NCI-H187 (cell line): Measurements from ENCODE around the gene TMEM178B.

Source experiments
- DNase-seq, 2 experiments: peaks; one replicate each; lab custom pipeline; 2025; lab: John Stamatoyannopoulos, UW

TMEM178B gene

DNA sequence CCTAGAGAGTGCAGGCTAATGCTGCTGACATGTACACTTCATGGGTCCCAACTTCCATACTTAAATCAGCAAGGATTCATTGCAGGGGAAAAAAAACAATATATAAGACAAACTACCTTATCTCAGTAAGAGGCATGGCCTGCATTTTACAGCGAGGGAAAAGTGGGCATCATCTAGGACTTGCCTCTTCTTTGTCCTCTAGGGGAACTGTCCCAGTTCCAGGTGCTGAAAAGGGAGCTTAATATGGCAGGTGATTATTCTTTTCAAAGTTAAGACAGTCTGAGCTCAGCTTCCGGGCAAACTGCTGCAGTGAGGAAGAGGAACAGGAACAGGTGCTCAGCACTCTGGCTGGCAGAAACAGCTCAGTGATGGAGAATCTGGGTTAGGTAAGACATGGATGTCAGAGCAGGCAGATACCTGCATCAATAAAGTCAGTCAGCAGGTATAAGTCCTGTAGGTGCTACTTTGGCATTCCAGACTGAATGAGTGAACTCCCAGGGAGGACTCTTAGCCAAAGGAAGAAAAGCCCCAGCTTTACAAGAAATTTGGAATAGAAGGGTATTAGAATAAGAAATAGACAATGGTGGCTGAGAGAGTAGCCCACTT is 147.2 kb downstream of the TMEM178B start:
- DNase-seq, result no peak

DNA sequence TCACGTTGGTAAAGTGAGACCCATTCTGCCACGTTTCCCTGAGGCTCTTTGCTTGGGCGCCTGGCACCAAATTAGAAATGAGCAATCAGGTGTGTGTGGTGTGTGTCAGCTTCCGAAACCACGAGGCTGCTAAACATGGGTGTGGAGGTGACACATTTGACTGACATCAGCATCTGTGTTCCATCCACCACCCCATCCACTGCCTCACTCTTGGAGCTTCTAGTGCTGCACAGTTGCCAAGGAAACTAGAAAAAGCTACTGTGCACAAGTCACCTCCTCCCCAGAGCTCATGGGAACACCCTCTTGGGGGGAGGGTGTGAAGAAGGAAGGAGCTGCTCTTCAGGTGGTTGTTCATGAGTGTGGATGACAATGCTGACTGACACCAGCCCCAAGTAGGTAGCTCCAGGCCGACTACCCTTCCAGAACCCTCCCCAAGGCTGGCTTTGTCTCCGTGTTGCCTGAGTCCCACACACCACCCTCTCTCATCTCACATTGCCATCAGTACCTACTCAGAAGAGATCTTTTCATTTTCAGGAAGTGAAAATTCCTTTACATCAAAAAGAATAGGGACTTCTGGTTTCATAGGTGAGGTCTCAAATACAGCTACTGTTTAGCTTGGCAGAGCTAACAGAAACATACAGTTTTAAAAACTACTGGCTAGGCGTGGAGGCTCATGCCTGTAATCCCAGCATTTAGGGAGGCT is 152.2 kb downstream of the TMEM178B start:
- no peak for DNase-seq

DNA sequence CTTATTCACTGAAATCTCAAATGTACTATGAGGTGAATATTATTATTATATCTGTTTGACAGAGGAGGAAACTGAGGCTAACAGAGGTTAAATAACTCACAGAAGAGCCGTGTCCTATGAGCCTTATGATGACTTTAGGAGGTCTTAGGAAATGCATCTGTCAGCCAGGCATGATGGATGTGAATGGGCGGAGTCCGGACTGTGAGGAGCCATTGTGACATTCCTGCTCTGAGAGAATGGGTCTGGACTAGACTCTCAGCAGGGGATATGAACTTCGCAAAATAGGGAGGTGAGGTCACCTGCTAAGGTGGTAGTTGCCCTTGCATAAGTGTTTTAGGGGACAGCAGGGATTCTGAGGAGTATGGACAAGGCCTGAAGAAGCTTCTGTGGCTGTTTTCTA is 153.6 kb downstream of the TMEM178B start:
- peak in 1 of 2 experiments; percentile 28 for DNase-seq

- no peak for DNase-seq
Measured at GRCh38 chr7:141228482-141228881, 154.6 kb downstream of the TMEM178B start.

DNA sequence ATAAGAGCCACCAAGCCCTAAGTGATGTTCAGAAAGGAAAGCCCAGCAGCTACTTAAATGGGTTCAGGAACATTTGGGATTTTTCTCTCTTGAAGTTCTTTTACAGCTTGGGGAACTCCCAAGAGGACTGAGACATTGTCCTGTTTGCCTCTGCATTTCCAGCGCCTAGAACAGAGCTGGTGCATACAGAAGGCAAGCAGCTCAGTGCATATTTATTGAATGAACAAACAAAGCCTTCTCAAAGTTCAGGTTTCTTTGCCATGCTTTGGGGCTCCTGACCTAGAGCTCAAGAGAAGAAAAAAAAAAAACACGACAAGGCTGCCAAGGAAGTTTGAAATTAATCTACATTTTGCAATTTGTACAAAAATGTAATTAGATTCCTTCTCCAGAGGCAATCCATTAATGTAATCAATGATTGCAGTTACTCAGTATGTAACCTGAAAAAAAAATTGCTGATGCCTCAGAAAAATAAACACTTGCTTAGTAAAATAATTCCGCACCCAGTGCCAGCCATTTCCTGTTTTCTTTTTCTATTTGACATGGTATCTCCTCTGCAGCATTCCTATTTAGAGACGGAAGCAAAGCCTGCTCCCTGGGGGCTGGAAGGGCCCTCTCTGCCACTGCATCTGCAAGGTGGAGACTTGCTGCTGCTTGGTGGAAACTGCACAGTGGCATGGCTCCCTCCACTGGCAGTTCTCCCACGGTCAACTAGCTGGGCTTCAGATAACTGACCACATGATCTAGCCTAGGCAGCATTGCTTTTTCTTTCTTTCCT is 157.3 kb downstream of the TMEM178B start:
- no peak for DNase-seq

DNA sequence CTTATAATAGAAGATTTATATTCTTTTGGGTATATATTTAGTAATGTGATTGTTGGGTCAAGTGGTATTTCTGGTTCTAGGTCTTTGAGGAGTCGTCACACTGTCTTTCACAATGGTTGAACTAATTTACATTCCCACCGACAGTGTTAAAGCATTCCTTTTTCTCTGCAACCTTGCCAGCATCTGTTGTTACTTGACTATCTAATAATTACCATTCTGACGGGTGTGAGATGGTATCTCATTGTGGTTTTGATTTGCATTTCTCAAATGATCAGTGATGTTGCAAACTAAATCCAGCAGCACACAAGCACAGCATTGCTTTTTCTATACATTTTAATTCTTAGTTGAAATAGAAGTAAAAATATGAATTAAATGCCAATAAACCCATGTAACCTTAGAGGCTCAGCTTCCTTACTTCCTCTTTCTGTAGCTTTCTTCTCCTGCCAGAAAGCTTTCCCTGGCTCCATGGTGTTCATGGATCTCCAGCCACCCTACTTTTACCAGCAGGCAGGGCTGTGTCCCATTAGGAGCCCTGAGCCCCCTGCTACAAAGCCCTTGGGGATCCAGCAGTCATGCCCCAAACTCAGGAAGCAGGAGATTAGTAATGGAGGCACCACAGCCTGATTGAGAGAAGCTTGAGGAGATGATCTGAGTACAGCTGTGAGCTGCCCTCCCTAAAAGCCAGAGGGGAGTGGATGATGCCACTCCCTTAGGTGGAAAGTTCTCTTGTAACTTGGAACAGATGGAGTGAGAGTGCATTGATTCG is 158.6 kb downstream of the TMEM178B start:
- no peak for DNase-seq

DNA sequence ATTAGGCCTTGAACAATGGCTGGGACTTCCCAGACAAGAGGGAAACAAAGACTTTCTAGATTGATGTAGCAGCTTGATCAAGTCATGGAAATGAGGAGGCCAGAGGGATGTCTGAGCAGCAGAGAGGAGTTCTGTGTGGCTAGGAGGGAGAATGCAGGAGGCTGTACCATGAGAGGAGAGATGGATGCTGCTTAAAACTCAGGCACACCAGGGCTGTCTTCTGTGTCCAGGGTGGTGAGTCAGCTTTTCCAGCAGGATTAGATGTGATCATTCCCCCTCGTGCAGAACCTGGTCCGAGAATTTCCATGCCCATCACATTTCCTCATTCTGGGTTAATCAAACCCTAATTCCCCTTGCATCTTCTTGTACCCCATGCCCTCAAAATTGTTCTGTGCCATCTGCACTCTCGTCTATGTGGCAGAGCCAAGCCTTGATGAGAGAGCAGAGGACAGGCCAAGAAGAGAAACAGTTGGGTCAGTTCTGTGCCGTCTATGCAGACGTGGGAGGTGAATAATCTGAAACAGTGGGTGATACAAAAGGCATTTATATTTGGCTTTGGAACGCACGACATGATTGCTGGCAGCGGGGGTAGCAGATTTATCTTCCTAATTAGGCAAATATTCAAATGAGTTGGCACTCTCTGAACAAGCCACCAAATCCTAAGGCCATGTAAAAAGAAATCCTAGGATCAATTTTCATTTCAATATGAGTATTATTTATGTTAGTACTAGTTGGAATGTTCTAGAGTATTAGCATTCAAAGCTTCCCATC is 160.7 kb downstream of the TMEM178B start:
- DNase-seq, result no peak

- no peak for DNase-seq
Measured at GRCh38 chr7:141235656-141236055, 161.8 kb downstream of the TMEM178B start.

GRCh38 chr7:141238596-141239243 is 164.9 kb downstream of the TMEM178B start:
- no peak for DNase-seq

DNA sequence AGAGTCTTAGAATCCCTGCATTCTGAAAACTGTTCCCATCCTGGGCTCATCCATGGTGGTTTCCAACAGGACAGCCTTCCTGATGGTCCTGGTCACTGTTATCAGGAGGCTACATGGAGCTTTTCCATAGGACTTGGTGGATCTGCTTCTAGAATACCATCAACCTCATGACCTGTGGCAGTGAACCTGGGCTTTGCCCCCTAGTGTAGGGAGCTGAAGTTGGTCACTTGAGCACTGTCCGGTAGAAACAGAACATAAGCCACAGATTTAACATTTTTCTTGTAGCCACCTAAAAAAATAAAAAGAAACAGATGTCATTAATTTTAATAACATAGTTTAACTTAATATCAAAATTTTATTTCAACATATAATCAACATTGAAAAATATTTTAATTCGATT is 165.8 kb downstream of the TMEM178B start:
- no peak for DNase-seq

GRCh38 chr7:141242568-141242967 is 168.7 kb downstream of the TMEM178B start:
- no peak for DNase-seq

GRCh38 chr7:141243368-141243767 is 169.5 kb downstream of the TMEM178B start:
- DNase-seq, result no peak

- no peak for DNase-seq
Measured at GRCh38 chr7:141244435-141244834, 170.6 kb downstream of the TMEM178B start.

DNA sequence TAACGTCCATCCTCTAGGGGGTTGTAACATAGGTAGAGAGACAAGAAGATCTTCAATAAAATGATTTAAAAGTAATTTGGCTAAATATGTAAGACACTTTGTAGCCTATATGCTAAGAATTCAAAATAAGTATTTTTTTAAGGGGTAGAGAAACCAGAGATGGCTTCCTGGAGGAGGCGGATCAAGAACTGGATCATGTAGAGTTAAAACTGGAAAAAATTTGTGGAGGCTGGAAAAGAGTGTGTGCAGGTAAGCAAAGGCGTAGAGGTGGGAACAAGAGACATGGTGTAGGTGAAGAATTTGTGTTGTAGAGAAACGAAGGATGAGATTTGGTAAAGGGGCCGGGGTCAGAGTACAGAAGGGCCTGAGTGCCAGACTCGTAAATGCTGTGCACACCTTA is 172.6 kb downstream of the TMEM178B start:
- DNase-seq, result no peak

DNA sequence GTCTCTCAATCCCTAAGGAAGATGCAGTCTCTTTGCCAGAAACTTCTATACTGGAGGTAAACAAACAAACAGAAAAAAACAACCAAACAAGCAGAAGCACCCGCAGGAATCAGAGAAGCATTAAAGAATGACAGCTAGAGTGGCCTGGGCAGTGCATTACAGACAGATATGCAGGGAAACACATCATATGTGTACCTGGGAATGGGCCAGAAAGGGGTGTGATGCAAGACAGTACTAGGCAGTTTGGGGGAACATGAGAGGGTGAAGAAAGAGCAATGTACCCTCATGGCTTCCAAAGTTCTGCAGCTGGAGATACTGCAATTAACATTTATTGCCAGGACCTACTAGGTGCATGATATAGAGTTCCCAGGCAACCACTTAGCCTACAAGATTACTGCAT is 177.3 kb downstream of the TMEM178B start:
- DNase-seq, result no peak

DNA sequence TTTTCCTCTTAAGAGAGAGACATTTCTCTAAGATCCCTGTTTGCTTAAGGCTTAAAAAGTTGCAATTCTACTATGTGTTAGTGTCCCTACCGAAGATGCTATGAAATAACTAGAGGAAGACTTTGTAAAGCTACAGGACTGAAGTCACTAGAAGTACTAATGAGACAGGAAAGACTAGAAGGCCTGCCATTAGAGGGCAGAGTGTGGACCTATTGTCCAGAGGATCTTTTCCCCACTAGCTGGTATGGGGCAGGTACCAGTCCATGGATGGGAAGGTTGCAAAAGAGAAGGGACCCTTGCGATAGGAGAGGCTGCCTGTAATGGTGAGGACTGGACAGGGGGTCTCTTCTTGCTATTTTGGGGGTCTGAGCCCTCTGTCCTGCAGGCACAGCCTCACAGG is 178.1 kb downstream of the TMEM178B start:
- no peak for DNase-seq

DNA sequence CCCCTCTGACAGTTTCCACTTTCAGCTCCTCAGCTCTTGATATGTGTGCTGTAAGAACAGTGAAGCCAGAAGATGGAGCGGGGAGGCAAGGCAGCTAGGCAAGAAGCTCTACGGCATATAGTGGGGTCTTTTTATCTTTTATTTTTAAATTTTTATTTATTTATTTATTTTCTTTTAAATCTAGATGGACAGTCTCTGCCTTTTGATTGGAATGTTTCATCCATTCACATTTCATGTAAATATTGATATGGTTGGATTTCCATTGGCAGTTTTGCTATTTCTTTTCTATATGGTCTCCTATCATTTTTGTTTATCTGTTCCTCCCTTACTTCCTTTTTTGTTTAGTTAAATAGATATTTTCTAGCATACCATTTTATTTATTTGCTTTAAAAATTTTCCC is 183.7 kb downstream of the TMEM178B start:
- DNase-seq, result no peak

- DNase-seq, result no peak
Measured at GRCh38 chr7:141258559-141258958, 184.7 kb downstream of the TMEM178B start.

DNA sequence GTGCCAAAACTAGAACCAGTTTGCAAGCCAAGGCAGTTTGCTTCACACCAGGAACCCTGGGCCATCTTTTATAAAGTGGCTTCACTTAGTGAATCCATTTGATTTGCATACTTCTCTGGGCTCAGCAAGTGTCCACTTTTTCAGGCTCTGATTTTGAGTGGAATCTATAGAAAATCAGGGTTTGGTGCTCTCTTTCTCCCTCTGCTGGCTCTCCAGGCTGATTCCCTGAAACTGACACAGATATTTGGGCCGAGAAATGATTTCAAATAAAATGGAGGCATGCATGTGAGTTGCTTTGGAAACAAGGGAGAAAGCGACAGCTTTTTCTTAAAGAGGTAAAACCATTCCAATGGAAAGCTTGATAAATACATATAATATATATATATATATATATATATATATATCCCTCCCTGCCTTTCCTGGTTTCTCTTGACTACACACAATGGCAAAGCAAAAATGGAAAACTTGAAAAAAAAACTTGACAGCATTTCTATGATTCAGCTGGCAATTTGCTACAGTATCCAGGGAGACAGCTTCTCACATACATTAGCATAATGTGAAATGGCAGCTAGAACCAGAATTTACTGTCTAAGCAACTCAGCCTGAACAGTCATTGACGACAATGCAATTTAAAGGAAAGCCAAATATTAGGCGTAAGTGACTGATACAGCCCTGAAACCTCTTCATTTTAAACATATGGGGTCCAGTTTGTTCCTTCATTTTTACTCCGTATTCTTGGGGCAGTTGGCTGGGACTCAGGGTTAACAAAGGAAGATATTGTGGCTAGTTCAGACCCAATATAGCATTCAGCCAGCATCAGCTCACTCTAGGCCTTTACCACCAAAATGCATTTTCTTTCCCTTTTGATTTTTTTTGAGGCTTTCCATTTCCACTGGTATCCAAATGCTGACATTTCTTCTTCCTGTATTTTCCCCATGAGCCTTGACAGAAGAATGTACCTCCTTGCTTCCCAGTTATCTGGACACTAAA is 188.5 kb downstream of the TMEM178B start:
- no peak for DNase-seq

GRCh38 chr7:141263508-141263907 is 189.6 kb downstream of the TMEM178B start:
- no peak for DNase-seq
